HuH-7.5 (cell line): ENCODE data around the gene FAM20A.

Source experiments
- DNase-seq: peaks from one replicate; pipeline ENCODE4 v3.0.0; 2011; ENCODE audit warnings: low spot score

Gene FAM20A

DNA sequence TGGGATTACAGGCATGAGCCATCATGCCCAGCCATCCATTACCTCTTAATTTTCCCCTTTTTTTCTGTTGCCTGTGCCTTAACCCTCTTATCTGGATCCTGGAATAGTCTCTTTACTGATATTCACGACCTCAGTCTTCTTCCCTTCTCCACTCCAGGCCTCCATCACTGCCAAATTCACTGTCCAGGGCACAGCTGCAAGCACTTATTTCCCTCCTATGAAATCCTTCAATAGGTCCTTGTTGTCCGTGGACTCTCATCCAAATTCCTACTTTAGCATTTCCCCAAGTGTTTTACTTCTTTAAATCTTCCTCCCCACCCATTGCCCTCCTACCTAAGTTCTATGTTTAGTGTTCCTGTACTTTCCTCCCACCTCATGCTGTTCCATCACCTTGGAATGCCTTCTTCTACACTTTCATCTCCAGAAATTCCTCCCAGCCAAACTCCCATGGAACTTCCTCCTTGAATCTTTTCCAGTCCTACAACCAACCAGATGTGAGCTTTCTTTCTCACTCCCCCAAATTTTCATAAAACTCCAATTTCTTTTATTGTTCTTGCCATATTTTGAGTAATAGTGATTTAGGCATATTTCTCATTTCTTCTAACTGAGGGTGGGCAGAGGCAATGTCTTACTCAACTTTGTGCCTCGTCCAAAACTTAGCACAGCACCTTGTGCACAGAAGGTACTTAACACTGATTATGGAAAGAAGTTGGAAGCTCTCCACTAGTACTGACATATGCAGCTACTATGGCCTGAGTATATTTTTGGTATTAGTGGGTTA lies 35.3 kb downstream of the FAM20A start:
- DNase-seq = no peak

DNA sequence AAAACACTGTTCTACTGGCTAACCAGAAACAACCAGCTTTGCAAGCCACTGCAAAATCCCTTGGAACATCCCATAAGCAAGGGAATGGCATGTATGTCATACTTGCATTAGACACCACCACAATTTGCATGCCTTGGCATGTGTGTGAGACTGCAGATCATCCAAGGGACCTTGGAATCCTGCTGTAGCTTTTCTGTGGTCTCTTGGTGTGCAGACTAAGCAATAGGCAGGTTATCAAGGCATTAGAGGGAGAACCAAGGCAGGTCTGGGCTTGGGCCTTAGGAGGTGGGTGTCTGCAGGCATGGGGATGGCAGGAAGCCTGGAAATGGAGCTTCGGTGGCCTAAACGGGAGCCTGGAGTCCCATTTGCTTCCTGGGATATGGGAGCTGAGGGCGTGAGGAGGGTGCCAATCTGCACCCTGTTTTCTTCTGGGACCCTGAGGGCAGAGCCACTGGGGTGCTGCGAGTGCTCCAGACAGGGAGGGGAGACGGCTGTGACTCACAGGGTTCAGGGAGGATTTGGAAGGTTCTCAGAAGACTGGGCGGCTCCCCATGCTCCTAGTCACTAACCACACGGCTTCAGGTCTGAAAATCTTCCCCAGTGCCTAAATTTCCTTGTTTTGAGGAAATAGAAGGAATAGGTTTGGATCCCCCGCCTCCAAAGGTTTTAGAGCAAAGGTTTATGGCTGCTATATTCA lies 36.6 kb downstream of the FAM20A start:
- no peak for DNase-seq

DNA sequence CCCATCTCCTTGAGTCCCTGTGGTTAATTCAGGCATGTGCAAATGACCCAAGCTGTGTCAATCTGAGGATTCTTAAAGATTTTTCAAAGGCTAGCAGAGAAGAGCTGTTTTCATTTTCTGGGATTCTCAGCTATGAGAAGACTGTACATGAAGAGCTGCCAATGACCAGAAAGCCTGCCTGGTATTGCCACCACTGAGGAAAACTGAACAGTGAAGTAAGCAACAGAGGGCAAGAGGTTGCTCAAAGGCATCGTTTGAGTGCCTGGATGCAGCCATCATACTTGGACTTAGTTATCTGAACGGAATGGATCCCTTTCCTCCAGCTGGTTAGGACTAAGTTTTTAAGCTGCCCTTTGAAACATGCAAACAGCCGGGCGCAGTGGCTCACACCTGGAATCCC lies 38.4 kb downstream of the FAM20A start:
- no peak for DNase-seq

DNA sequence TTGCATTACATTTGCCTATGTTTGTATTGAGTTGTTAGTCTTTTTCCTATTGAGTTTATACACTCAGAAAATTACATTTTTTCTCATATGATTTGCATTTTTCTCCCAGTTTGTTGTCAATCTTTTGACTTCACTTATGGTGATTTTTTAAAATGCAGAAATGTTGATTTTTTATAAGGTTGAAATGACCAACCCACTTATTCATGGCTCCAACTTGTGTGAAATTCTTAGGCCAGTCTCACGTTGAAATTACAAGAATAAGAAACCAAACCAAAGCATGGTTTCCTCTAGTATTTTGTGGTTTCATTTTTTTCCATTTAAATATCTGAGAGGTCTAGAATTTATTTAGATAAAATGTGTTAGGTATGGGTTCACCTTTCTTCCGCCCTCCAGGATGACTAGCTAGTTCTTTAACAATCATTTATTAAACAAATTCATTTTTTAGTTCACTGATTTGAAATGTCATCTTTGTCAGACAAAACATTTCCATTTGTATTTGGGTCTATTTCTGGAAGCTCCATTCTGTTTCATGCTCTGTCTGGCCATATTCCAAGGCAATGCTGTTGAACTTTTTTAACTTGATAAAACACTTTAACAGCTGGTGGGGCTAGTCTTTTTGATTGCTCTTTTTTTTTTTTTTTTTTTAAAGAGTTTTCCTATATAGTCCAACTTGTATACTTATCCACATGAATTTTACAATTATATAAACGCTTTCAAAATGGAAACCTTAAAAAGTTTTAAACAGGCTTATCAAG lies 40.0 kb downstream of the FAM20A start:
- no peak for DNase-seq

DNA sequence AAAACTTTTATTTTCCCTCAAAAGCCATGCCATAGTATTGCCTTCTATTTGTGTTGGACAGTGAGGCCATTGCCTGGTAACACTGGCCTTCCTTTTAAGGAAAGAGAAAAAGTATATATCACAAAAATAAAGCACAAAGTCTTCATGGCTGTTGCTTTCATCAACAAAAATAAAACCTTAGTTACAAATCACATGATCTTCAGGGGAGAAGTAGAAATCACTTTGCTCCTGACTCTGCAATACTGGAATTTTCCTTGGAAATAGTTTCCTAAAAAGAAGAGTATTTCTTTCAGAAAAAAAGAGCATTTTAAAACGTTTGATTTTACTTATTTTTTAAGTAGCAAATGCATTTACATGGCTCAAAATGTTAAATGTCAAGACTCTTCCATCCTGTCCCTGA lies 41.9 kb downstream of the FAM20A start:
- DNase-seq = no peak

DNA sequence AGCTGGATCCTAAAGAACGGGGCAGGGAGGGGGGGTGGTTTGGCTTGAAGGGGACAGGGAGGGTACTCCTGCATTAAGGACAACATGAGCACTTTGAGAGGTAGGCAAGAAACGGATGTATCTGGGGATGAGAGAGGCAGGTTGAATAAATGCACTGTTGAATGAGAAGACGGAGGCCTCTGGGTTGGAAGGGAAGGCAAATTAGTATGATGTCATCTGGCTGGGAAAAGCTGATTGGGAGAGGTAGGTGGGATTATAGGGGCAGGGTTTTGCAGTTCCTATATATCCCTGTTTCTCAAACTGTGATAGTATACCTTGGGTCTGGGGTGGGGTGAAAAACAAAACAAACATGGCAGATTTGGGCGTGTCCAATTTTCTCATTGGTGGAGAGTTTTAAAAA lies 44.6 kb downstream of the FAM20A start:
- no peak for DNase-seq

DNA sequence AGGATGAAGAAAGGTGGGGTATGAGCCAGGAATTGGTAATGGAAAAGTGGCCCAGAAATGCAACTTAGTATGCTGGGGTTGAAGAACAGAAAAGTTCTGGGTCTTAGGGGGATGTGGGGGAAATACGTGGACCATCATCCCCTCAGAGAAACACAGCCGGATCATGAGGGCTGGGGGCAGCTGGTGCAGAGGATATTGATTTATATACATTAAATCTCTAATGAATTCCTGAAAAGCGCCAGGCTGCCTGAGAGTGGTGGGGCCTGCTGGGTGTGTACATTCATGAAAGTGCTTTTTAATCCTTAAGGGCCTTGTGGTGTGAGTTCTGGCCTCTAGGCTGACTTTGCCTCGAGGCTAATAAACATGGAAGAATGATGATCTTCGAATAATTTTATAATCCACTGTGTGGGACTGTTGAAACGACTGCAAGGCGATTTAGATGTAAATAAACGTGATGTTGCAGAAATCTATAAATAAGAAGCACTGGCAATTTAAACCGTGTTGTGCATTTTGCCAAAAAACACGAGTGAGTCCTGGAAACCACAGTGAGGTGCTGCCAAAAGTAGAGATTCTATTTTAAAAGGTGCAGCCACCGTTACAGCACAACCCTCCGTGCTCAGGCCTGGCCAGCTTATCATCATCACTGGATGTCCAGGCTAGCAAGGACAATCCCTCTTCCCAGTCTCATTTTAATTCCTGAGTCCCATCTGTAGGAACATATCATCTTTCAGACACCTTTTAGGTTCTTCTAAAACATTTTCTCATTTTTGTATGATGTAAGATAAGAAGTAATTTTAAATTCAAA lies 56.9 kb downstream of the FAM20A start:
- no peak for DNase-seq

DNA sequence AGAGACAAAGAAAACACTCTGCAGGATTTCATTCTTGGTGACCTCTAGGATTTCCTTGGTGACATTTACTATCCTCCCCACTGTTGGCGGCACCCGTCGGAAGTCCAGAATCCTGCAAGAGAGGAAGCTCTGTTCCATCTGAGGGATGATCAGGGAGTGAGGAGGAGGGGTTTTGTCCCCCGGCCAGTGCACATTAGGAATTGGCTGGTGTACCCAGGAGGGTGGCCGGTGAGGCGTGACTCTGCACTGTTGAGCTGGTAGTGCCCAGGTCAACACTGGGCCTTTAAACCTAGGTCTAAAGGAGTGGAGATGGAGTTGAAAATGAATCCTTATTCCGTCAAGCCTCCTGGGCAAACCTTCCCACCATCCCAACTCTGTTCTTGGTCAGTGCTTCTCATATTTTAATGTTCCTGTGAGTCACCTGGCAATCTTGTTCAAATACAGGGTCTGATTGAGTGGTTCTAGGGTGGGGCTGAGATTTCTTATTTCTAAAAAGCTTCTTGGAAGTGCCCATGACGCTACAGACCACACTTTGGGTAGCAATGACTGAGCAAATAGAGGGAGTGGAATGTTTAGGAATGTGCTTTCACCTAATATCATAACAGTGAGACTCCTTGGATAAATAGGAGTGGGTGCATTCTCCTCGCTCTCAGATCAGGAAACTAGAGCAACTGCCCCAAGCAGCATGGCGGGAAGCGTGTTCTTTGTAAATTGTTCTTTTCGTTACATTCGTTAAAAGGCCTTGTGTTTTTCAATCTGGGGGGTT lies 58.3 kb downstream of the FAM20A start:
- no peak for DNase-seq

DNA sequence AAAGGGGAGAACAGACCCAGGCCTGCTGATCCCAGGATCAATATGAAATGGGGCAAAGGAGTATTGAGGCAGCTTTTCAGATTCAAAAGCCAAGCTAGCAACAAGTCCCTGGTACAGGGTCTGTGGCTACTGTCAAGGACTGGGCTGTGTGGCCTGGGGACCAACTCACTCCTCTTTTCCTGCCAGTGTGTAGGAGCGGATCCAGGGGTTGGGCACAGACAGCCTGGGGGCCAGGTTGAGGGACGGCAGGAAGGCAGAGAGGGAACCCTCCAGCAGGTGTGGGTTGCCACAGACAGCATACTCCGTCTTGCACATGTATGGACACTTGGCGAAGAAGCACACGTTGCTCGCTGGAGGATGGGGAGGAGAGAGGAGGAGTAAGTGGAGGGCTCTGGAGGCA lies 59.4 kb downstream of the FAM20A start:
- no peak for DNase-seq

DNA sequence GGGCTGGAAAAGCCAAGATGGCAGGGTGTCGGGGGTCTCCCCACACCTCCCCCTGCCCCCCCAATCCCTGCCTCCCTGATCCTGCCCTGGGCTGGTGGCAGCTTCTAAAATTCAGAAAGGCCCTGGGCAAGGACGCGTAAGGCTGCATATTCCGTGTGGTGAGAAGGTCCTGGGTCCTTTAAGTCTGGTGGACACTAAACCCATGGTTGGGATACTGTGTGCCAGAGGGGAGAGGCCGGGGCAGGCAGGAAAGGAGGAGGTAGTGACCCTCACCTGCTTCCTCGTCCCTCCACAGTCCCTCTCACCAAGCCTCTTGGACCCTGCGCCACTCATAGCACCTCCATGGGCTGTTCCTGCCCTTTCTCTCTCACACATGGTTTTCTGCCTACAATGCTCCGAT lies 60.2 kb downstream of the FAM20A start:
- no peak for DNase-seq

DNA sequence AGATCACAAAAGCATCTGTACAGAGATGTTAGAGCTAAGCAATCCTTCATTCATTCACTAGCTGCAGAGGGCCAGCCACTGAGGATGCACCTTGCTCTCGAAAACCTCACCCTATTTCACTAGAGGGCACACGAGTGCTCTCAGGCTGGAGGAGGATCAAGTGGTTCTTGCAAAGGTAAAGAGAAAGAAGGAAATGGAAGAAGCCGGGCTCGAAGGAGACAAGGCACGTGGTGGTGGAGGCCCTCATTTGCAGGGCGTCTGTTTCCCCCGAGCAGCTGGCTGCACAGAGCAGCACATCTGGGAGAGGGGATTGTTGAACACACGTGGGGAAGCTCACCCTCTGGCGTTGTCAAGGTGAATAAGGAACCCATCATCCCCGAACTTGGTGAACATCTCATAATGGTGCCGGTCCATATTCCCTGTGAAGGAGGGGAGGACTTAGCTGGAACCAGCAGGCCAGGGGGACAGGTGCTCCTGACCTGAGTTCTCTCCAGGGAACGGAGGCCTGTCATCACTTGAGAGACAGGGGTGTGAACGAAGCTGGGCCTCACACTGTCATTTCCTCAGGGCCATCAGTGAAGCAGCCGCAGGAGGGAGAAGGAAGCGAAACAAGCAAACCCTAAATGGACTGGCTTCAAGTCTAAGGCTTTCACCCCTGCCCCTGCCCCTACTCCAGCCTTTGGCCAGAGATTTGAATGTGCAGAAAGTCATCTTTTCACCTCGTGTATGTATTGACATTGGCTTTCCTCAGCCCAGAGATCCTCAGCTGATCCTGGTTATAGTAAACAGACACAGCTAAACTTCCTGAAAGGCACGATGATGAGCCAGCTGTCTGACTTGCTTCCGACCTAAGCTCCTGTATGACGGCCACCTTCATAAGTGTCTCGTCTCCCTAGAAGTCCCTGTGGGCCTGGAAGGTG lies 61.4 kb downstream of the FAM20A start:
- DNase-seq = no peak

DNA sequence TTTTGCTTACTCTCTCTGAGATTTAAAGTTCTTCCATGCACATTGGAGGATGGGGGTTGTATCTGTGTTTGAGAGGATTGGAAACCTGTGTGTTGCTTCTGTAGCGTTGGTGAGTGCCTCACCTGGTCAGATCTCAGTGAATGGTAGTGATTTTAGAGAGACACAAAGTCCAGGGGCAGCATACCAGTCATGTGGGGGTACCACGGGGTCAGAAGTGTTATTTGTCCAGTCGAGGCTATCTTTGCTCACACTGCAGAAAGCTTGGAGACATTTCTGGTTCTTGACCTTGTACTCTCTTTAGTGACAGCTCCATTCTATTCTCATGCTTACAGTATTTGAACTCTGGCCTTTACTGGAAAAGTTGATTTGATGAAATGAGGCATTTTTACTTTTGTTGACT lies 65.2 kb downstream of the FAM20A start:
- no peak for DNase-seq

DNA sequence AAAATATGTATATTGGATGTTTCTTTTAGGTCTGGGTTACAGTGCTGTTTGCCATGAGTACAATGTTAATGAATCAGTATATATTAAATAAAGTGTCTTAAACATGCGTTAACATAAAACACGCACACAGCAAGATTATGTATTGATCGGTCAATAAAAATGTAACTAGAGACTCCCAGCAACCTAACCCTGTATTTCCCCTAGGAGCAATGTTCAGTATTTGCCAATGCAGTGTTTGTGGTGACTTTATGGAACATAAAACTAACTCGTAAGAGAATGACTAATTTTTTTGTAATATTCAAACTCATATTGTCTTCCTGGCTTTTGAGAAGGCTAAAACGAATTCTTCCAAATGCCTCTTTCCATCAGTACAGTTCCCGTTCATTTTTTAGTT lies 66.5 kb downstream of the FAM20A start:
- no peak for DNase-seq

DNA sequence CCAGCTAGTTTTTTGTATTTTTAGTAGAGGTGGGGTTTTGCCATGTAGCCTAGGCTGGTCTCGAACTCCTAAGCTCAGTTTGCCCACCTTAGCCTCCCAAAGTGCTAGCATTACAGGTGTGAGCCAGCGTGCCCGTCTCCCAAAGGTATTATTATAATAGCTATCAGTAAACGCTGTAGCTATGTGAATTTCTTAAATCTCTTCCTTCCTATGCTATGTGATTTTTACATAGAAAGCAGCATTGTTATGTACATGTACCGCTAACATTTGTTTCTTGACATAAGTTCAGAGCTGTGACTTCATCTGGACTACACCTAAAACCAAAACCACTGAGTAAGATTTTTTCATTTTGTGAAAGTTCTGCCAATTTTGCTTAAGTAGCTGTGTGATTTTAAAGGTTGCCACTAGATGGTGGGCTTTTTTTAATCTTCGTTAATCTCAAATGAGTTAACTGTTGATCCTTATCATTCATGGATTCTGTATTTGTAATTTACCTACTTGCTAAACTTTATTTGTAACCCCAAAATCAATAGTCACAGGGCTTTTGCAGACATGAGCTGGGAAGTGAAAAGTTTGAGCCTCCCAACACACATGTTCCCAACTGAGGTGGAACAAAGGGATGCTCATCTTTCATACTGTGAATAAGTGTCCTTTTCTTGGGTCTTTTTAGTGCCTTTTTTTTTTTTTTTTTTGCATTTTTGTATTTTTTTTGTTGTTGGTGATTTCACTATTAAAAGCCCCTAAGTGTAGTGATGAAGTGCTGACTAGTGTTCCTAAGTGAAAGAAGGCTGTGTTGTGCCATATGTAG lies 67.1 kb downstream of the FAM20A start:
- DNase-seq = no peak

DNA sequence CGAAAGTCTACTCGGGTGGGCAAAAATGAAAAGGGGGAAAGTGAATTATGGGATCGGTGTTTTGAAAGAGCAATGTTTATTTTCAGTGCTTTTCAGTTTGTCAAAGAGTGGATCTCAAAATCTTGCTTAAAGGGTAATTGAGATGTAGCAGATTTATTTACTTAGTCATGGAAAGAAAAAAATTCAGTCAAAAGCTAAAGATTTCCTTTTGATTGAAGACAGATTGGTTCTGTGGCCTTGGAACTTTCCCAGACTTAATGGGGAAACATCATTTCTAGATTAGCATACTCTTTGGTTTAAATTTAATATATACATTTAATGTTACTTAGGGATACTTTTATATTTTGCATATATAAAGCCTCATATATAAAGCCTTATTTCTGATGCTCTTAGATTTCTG lies 68.3 kb downstream of the FAM20A start:
- no peak for DNase-seq

DNA sequence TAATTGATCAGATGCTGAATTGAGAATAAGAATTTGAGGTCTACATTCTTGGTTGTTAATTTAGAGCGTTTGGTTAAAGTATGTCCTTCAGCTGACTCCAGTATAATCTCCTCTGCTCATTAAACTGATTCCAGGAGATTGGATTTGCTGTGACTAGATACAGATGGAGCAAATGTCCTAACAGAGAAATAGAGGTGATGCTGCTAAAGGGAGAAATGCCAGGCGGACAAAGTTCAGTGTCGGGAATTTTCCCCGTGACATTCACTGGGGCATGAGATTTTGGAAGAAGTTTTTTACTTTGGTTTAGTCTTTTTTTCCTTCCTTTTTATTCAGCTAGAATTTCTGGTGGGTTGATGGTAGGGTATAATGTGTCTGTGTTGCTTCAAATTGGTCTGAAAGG lies 69.9 kb downstream of the FAM20A start:
- no peak for DNase-seq

DNA sequence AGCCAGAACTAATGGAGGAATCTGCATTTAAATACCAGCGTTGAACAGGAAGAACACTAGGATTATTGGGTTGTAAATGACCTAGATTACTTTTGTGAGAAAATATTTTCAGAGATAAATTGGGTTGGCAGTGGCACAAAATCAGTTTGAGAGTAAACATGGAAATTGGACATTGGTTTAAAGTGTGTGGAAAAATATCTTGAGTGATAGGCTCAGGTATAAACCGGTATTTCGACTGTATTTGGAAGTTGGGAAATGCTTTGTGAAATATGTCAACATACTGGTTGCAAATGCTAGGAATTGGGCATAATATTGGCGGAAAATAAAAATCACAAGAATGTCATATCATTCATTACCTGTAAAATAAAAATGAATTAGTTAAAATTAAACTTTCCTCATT lies 73.9 kb downstream of the FAM20A start:
- no peak for DNase-seq

DNA sequence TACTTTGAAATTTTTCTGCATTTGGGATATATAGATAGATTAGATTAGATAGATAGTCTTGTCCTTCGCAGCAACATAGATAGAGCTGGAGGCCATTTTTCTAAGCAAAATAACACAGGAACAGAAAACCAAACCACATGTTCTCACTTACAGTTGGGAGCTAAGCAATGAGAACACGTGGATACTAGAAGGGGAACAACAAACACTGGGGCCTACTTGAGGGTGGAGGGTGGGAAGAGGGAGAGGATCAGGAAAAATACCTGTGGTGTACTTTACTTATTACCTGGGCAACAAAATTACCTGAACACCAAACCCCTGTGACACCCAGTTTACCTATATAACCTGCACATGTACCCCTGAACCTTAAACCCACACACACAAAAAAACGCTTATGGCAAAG lies 74.6 kb downstream of the FAM20A start:
- no peak for DNase-seq

DNA sequence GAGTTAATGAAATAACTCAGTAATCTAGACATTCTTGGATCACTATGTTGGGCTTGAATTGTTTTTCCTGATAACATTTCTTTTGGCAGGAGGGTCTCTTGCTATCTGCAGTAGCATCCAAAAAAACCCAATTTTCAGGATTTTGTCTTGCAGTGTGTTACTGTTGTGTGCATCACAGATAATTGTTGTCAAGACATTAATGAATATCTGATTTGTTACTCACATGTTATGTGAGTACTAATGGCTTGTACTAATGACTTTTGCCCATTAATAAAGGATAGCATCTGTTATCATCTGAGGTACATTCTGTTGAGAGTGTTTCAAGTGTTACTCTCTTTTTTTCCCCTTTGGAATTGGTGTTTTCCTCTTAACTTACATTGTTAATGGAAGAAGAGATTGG lies 78.9 kb downstream of the FAM20A start:
- DNase-seq = no peak

DNA sequence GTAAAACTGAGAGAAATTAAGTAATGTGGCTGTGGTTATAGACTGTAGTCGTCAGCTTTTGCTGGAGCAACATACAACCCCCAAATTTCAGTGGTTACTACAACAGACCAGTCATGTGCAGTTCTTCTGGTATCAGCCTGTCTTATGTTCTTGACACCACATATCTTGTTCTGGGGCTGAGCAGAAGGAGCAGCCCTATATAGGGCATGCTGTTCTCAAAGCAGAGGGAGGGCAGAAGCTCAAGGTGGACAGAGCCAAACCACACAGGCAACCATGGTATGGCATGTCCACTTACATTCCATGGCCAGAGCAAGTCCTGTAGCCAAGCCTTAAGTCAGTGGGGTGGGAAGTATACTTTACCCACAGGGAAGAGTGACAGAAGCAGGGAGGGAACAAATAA lies 81.3 kb downstream of the FAM20A start:
- DNase-seq = no peak
